Natural killer cell (primary cell): ENCODE results near the gene LEKR1. TPM values are rescaled to one million over a fixed set of nuclear protein-coding genes. Genes with fewer than 3 reads are reported as not detected.
A peak's percentile ranks its signal among the peaks of the same experiment; 100 is the strongest.

Experiments
- ATAC-seq, 3 donors: fragments of 150-1000 bp in 2 of 3; fragments of 200-7000 bp in 1 of 3; cut with Tn5 transposase; 1 replicate in 1 of 3; 2 replicates in 2 of 3; pipeline ENCODE4 v1.10.0; 2021; ENCODE audit warnings: mild to moderate bottlenecking in 2 of 3, moderate library complexity in 2 of 3
- DNase-seq, 2 donors: peaks; one replicate each; pipeline versions ENCODE4 v3.0.0 to v3.0.0-alpha.2; 2013 to 2021; ENCODE audit warnings: mixed read lengths in 1 of 2
- H3K27ac ChIP-seq: one replicate; pipeline ENCODE4 v1.5.1; 2013; ENCODE audit warnings: mild to moderate bottlenecking, low read length
- H3K27me3 ChIP-seq: one replicate; pipeline ENCODE4 v1.6.1; 2013; ENCODE audit warnings: low read length; ENCODE audit not compliant: control insufficient read depth, insufficient read depth
- H3K36me3 ChIP-seq: one replicate; pipeline ENCODE4 v1.6.1; 2013; ENCODE audit warnings: low read length; ENCODE audit not compliant: control insufficient read depth, insufficient read depth
- H3K4me1 ChIP-seq: one replicate; pipeline ENCODE4 v1.6.1; 2013; ENCODE audit warnings: low read length; ENCODE audit not compliant: control insufficient read depth, insufficient read depth
- H3K4me3 ChIP-seq: one replicate; pipeline ENCODE4 v1.5.1; 2013; ENCODE audit warnings: low read length
- H3K9me3 ChIP-seq: one replicate; pipeline ENCODE4 v1.6.1; 2013; ENCODE audit warnings: low read length; ENCODE audit not compliant: control insufficient read depth, insufficient read depth
- H3K27ac Mint-ChIP-seq, 2 donors: one replicate each; pipeline ENCODE4 v1.8.0; 2022; ENCODE audit warnings: mild to moderate bottlenecking in 2 of 2, mixed read lengths in 2 of 2, moderate library complexity in 1 of 2
- H3K27me3 Mint-ChIP-seq, 2 donors: one replicate each; pipeline ENCODE4 v1.8.0; 2022; ENCODE audit warnings: low read depth in 2 of 2, mixed read lengths in 2 of 2
- H3K36me3 Mint-ChIP-seq: one replicate; pipeline ENCODE4 v1.8.0; 2022; ENCODE audit warnings: mixed read lengths
- H3K4me1 Mint-ChIP-seq, 2 donors: one replicate each; pipeline ENCODE4 v1.8.0; 2022; ENCODE audit warnings: mixed read lengths in 2 of 2
- H3K4me3 Mint-ChIP-seq: one replicate; pipeline ENCODE4 v1.8.0; 2022; ENCODE audit warnings: mild to moderate bottlenecking, moderate library complexity, mixed read lengths
- H3K9me3 Mint-ChIP-seq, 2 donors: one replicate each; pipeline ENCODE4 v1.8.0; 2022; ENCODE audit warnings: mixed read lengths in 2 of 2
- CTCF ChIP-seq: fragments of 200-600 bp; IDR thresholded peaks from one replicate; pipeline ENCODE4 v1.8.0; 2022; ENCODE audit warnings: antibody characterized with exemption
- WGBS: methylation state at CpG from one replicate; pipeline ENCODE4 v1.1.7; 2013; ENCODE audit warnings: missing lambda C conversion rate; ENCODE audit not compliant: insufficient coverage; 5-methylcytosine and 5-hydroxymethylcytosine counted together
- intact Hi-C: fragments of 100-400 bp; cut with micrococcal nuclease; formaldehyde crosslinking; loops from one replicate; pipeline ENCODE4 v1.14.2; 2022
- total RNA-seq, 4 donors: library from RNA; stranded (reverse); fragments of 120-200 nt in 1 of 4; gene quantifications; one replicate each; pipeline versions ENCODE4 v1.2.3 to v1.2.4, GENCODE V29; 2013 to 2022

Gene LEKR1
- total RNA-seq, 3 donors from 2014 or later (not counting 1 experiment from before 2014, with no cell fraction given): 1.1 to 1.7 (median 1.2) TPM

- DNase-seq (peak in 1 of 2 donors; percentile 78), ATAC-seq (peak; percentile 45 to 48 (median 47))
- WGBS: 37% methylated on average over 18 of the region's 18 CpGs
- Mint-ChIP-seq H3K27me3 (peaks cover 12 to 21% of the 10 kb centered on the region in 2 donors), H3K27ac (peak overlapping the region; percentile 85 to 95), H3K4me3 (peak overlapping the region; percentile 87), H3K4me1 (peaks cover 14 to 21% of the 10 kb centered on the region in 2 donors), H3K36me3 (no peaks in the 10 kb centered on the region), H3K9me3 (no peaks in the 10 kb centered on the region)
- intact Hi-C loops: loop anchor here (2.0 kb wide), 2 partner anchors 47 to 415 kb away; partner anchors contain the start of gene TIPARP
- Histone ChIP-seq H3K4me1 (peaks cover 20% of the 10 kb centered on the region), H3K36me3 (no peaks in the 10 kb centered on the region), H3K27ac (peak overlapping the region; percentile 93), H3K27me3 (no peaks in the 10 kb centered on the region), H3K4me3 (peak overlapping the region; percentile 91), H3K9me3 (no peaks in the 10 kb centered on the region)
- no peak for TF ChIP-seq CTCF
Observed at GRCh38 chr3:157089455-157090221, 263.5 kb downstream of the LEKR1 start.

DNA sequence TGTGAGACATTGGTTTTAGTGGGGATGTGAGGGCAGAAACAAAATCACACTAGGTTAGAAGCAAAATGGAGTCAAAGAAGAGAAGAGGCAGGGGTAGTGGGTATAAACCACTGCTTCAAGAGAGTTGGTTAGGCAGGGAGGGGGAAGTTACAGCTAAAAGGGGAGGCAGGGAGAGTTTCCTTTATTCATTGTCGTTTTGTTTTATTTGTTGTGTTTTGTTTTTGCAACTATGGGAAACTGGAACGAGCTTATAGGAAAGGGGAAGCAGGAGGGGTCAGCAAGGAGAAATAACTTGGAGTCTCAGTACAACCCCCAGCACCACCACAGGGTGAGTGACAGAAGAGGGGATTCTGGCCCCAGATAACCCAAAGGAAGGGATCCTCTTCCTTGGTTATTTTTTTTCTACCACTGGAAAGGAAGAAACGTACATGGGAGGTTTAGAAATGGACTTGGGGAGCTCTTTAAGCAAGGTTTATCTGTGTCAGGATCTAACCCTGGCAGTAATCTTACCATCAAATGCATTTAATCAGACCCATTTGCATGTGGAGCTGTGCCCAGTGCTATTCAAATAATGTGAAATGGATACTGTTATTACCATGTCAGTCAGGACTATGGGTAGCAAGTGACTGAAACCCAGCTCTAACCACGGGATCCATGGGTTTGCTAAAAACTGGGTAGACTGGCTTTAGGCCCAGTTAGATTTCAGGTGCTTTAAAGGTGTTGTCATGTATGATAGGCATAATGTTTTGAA is 265.1 kb downstream of the LEKR1 start:
- no peaks in the 10 kb centered on the region for H3K9me3 ChIP-seq
- H3K4me3 ChIP-seq: no peak overlapping the region
- 76% methylated on average over 3 of the region's 4 CpGs for WGBS
- H3K36me3 ChIP-seq: no peaks in the 10 kb centered on the region
- H3K27ac ChIP-seq: no peak overlapping the region
- no peaks in the 10 kb centered on the region for H3K9me3 Mint-ChIP-seq
- H3K4me1 ChIP-seq: peaks cover 20% of the 10 kb centered on the region
- no peak for DNase-seq
- peaks cover 19 to 21% of the 10 kb centered on the region in 2 donors for H3K27me3 Mint-ChIP-seq
- no peak for ATAC-seq
- H3K27ac Mint-ChIP-seq: no peak overlapping the region
- intact Hi-C loops: no loop called here
- H3K4me1 Mint-ChIP-seq: peaks cover 14 to 21% of the 10 kb centered on the region in 2 donors
- no peaks in the 10 kb centered on the region for H3K27me3 ChIP-seq
- H3K4me3 Mint-ChIP-seq: no peak overlapping the region
- H3K36me3 Mint-ChIP-seq: no peaks in the 10 kb centered on the region
- TF ChIP-seq CTCF: no peak

GRCh38 chr3:157092230-157092629 is 266.1 kb downstream of the LEKR1 start:
- H3K4me1 Mint-ChIP-seq: peaks cover 14 to 21% of the 10 kb centered on the region in 2 donors
- Histone ChIP-seq H3K4me1 (peaks cover 20% of the 10 kb centered on the region), H3K9me3 (no peaks in the 10 kb centered on the region), H3K27me3 (no peaks in the 10 kb centered on the region), H3K4me3 (no peak overlapping the region), H3K36me3 (no peaks in the 10 kb centered on the region), H3K27ac (no peak overlapping the region)
- no peak overlapping the region for H3K4me3 Mint-ChIP-seq
- intact Hi-C loops: no loop called here
- H3K9me3 Mint-ChIP-seq: no peaks in the 10 kb centered on the region
- no peak for DNase-seq
- WGBS: 94% methylated on average over 5 of the region's 5 CpGs
- TF ChIP-seq CTCF: no peak
- peaks cover 27 to 29% of the 10 kb centered on the region in 2 donors for H3K27me3 Mint-ChIP-seq
- ATAC-seq: no peak
- no peaks in the 10 kb centered on the region for H3K36me3 Mint-ChIP-seq
- H3K27ac Mint-ChIP-seq: no peak overlapping the region
